Testis (tissue), 3 donors: ENCODE data around the gene C4orf50. TPM values are rescaled to one million over a fixed set of nuclear protein-coding genes. Genes with fewer than 3 reads are reported as not detected.

Source experiments
- DNase-seq: peaks from one replicate; pipeline ENCODE4 v3.0.0-alpha.2; 2019
- H3K27ac ChIP-seq, 2 donors: fragments of 200-600 bp; sonication (generic); one replicate each; pipeline ENCODE4 v1.5.1; 2019
- H3K27me3 ChIP-seq: fragments of 200-600 bp; sonication (generic); one replicate; pipeline ENCODE4 v1.5.1; 2019
- H3K36me3 ChIP-seq: fragments of 200-600 bp; sonication (generic); one replicate; pipeline ENCODE4 v1.5.1; 2017; ENCODE audit warnings: low read depth; ENCODE audit errors: missing control alignments
- H3K4me1 ChIP-seq: fragments of 200-600 bp; sonication (generic); one replicate; pipeline ENCODE4 v1.5.1; 2019
- H3K4me3 ChIP-seq, 2 donors: fragments of 200-600 bp; sonication (generic); one replicate each; pipeline ENCODE4 v1.5.1; 2017 to 2019
- H3K9me3 ChIP-seq: fragments of 200-600 bp; sonication (generic); one replicate; pipeline ENCODE4 v1.5.1; 2017
- CTCF ChIP-seq, 3 experiments: fragments of 450-650 bp in 2 of 3; fragments of 200-600 bp in 1 of 3; sonication (generic) in 1 of 3; IDR thresholded peaks; one replicate each; pipeline ENCODE4 v1.5.1; 2016 to 2019; ENCODE audit warnings: antibody characterized with exemption in 3 of 3, mild to moderate bottlenecking in 2 of 3, moderate library complexity in 1 of 3
- POLR2A ChIP-seq: fragments of 450-650 bp; IDR thresholded peaks from one replicate; pipeline ENCODE4 v1.6.1; 2017; ENCODE audit warnings: antibody characterized with exemption, mild to moderate bottlenecking, moderate library complexity
- WGBS, 2 donors: methylation state at CpG; one replicate each; pipeline ENCODE4 v1.1.5; 2018; 5-methylcytosine and 5-hydroxymethylcytosine counted together
- intact Hi-C: fragments of 100-400 bp; cut with DNase I; formaldehyde crosslinking; loops from one replicate; pipeline ENCODE4 v1.15.1; 2023; ENCODE audit warnings: low total_unique reads
- polyA plus RNA-seq: library from polyadenylated mRNA; stranded (reverse); fragments of 350-450 nt; fragmentation: Illumina TruSeq; extraction: RNeasy Lipid Tissue Mini Kit (QIAGEN cat#74804); gene quantifications from one replicate; pipeline ENCODE4 v1.2.3, GENCODE V29; 2014; ENCODE audit warnings: low read depth, low replicate concordance; ENCODE audit not compliant: insufficient read depth
- total RNA-seq, 2 donors: library from RNA; depleted of rRNA; stranded (reverse); fragments of >200 nt; gene quantifications; one replicate each; pipeline ENCODE4 v1.2.3, GENCODE V29; 2016

The C4orf50 gene
- total and polyA plus RNA-seq, 3 donors from 2014 or later: 1.1 to 2.7 (median 1.8) TPM

- no peaks in the 10 kb centered on the region for H3K9me3 ChIP-seq
- H3K27ac ChIP-seq: no peak overlapping the region
- H3K27me3 ChIP-seq: no peaks in the 10 kb centered on the region
- no peaks in the 10 kb centered on the region for H3K36me3 ChIP-seq
- WGBS, 2 donors: 76 to 89% methylated on average over 3 to 11 of the region's 11 CpGs
- H3K4me1 ChIP-seq: no peaks in the 10 kb centered on the region
- no peak for DNase-seq
- intact Hi-C loops: no loop called here
- TF ChIP-seq CTCF (IDR thresholded peaks at IDR 0.05): no peak
- no peak for TF ChIP-seq POLR2A
- no peak overlapping the region for H3K4me3 ChIP-seq
These were observed 25.4 kb downstream of the C4orf50 start for GRCh38 chr4:5992828-5993321.

- H3K36me3 ChIP-seq: no peaks in the 10 kb centered on the region
- 87 to 88% methylated on average over 17 of the region's 17 CpGs for WGBS, 2 donors
- TF ChIP-seq POLR2A (no peak), CTCF (IDR thresholded peaks at IDR 0.05) (no peak)
- no peaks in the 10 kb centered on the region for H3K9me3 ChIP-seq
- no peak overlapping the region for H3K27ac ChIP-seq
- intact Hi-C loops: no loop called here
- no peak overlapping the region for H3K4me3 ChIP-seq
- H3K27me3 ChIP-seq: no peaks in the 10 kb centered on the region
- no peak for DNase-seq
- no peaks in the 10 kb centered on the region for H3K4me1 ChIP-seq
These were observed 25.9 kb downstream of the C4orf50 start for GRCh38 chr4:5992171-5992827.

GRCh38 chr4:5991405-5991804 lies 26.8 kb downstream of the C4orf50 start:
- WGBS, 2 donors: 50 to 82% methylated on average over 1 of the region's 1 CpG
- TF ChIP-seq CTCF (IDR thresholded peaks at IDR 0.05): no peak
- TF ChIP-seq POLR2A: no peak
- Histone ChIP-seq H3K36me3 (no peaks in the 10 kb centered on the region), H3K9me3 (no peaks in the 10 kb centered on the region), H3K27me3 (no peaks in the 10 kb centered on the region), H3K27ac (no peak overlapping the region), H3K4me3 (no peak overlapping the region), H3K4me1 (no peaks in the 10 kb centered on the region)
- intact Hi-C loops: no loop called here
- DNase-seq: no peak

GRCh38 chr4:5990446-5991160 lies 27.6 kb downstream of the C4orf50 start:
- Histone ChIP-seq H3K27ac (no peak overlapping the region), H3K27me3 (no peaks in the 10 kb centered on the region), H3K36me3 (no peaks in the 10 kb centered on the region), H3K4me1 (no peaks in the 10 kb centered on the region), H3K4me3 (no peak overlapping the region), H3K9me3 (no peaks in the 10 kb centered on the region)
- no peak for DNase-seq
- intact Hi-C loops: no loop called here
- WGBS, 2 donors: 85 to 90% methylated on average over 15 to 16 of the region's 16 CpGs
- TF ChIP-seq CTCF (IDR thresholded peaks at IDR 0.05) (no peak), POLR2A (no peak)
